Stimulated activated CD8-positive, alpha-beta memory T cell treated with anti-CD3 and anti-CD28 coated beads, Interleukin-7, amount 100 ng/mL, for 24 hours (primary cell): ENCODE measurements around the gene DEDD.

Experiments
- DNase-seq: peaks from one replicate; pipeline ENCODE4 v3.0.0-alpha.2; 2020; ENCODE audit warnings: low read depth

The DEDD gene

GRCh38 chr1:161072751-161073449 lies 59.6 kb downstream of the DEDD start:
- no peak for DNase-seq

- DNase-seq, result no peak
Measured at GRCh38 chr1:161071886-161072371, 60.5 kb downstream of the DEDD start.
